ENCODE measurements around the gene ZNF334.

DNA sequence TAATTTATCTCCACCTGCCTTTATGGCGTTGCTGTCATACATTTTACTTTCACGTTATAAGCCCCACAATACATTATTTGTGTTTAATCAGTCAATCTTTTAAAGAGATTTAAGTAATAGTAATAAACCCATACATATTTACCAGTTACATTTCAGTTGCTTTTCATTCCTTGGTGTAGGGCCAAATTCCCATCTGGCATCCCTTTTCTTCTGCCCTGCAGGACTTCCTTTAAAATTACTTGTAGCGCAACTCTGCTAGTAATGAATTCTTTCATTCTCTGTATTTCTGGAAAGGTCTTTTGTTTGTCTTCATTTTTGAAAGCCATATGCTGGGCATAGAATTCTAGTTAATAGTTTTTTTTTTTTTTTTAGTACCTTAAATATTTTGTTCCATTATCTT lies 24.9 kb downstream of the ZNF334 start:
- TF ChIP-seq POLR2AphosphoS5 (IDR thresholded peaks at IDR 0.05), result no peak
- no peak for TF ChIP-seq POLR2A (IDR thresholded peaks at IDR 0.05)
- TF ChIP-seq, protein P1, sequence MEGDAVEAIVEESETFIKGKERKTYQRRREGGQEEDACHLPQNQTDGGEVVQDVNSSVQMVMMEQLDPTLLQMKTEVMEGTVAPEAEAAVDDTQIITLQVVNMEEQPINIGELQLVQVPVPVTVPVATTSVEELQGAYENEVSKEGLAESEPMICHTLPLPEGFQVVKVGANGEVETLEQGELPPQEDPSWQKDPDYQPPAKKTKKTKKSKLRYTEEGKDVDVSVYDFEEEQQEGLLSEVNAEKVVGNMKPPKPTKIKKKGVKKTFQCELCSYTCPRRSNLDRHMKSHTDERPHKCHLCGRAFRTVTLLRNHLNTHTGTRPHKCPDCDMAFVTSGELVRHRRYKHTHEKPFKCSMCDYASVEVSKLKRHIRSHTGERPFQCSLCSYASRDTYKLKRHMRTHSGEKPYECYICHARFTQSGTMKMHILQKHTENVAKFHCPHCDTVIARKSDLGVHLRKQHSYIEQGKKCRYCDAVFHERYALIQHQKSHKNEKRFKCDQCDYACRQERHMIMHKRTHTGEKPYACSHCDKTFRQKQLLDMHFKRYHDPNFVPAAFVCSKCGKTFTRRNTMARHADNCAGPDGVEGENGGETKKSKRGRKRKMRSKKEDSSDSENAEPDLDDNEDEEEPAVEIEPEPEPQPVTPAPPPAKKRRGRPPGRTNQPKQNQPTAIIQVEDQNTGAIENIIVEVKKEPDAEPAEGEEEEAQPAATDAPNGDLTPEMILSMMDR (IDR thresholded peaks at IDR 0.05 in 8 of 11, conservative IDR thresholded peaks at IDR 0.05 in 3 of 11), result no peak
